Fibroblast of skin of abdomen (primary cell): ENCODE data around the gene BAMBI.

Experiments used
- DNase-seq: peaks from one replicate; pipeline ENCODE4 v3.0.0-alpha.2; 2013

Gene BAMBI

GRCh38 chr10:28709001-28709710, 31.8 kb downstream of the BAMBI start:
- DNase-seq, result no peak

GRCh38 chr10:28710202-28710886, 33.0 kb downstream of the BAMBI start:
- DNase-seq, result no peak

GRCh38 chr10:28711041-28711440, 33.7 kb downstream of the BAMBI start:
- no peak for DNase-seq

GRCh38 chr10:28711776-28712175, 34.5 kb downstream of the BAMBI start:
- no peak for DNase-seq

- no peak for DNase-seq
These were observed 36.5 kb downstream of the BAMBI start for GRCh38 chr10:28713626-28714352.

GRCh38 chr10:28714401-28715053, 37.2 kb downstream of the BAMBI start:
- no peak for DNase-seq

- no peak for DNase-seq
These were observed 37.9 kb downstream of the BAMBI start for GRCh38 chr10:28715246-28715645.

- DNase-seq, result no peak
These were observed 38.4 kb downstream of the BAMBI start for GRCh38 chr10:28715757-28716156.

GRCh38 chr10:28716748-28717147, 39.4 kb downstream of the BAMBI start:
- DNase-seq, result no peak

GRCh38 chr10:28717656-28718201, 40.4 kb downstream of the BAMBI start:
- DNase-seq, result no peak

GRCh38 chr10:28719789-28720436, 42.6 kb downstream of the BAMBI start:
- DNase-seq, result peak; percentile 32

- DNase-seq, result no peak
These were observed 44.1 kb downstream of the BAMBI start for GRCh38 chr10:28721318-28721951.

GRCh38 chr10:28722065-28722803, 44.9 kb downstream of the BAMBI start:
- DNase-seq, result peak; percentile 27

- DNase-seq, result no peak
These were observed 51.0 kb downstream of the BAMBI start for GRCh38 chr10:28728366-28728765.

GRCh38 chr10:28730031-28730778, 52.9 kb downstream of the BAMBI start:
- peak; percentile 45 for DNase-seq

- no peak for DNase-seq
These were observed 54.8 kb downstream of the BAMBI start for GRCh38 chr10:28732091-28732490.
